ACHN (cell line): Measurements from ENCODE around the gene IRF6.
A peak's percentile ranks its signal among the peaks of the same experiment; 100 is the strongest.

Experiments
- DNase-seq: peaks from one replicate; pipeline ENCODE4 v3.0.0-alpha.2; 2015
- in situ Hi-C: cut with HindIII; loops from 2 replicates; pipeline ENCODE4 v1.10.0; 2017; ENCODE audit warnings: low sequenced_read_pairs, low pct_ligation_motif_present, low pct_unique_long_range_greater_than_20kb

IRF6 gene

GRCh38 chr1:209805875-209806760, at the start of gene IRF6:
Gene IRF6 (minus strand): TSS chr1:209806142. CDS start chr1:209801413, 4,729 bp downstream.
- peak; percentile 85 for DNase-seq
- in situ Hi-C loops, result no loop called here

GRCh38 chr1:209855623-209856022, 49.7 kb upstream of the IRF6 start:
- in situ Hi-C loops, result loop anchor here (25.0 kb wide), 1 partner anchor 132 kb away; no protein-coding TSS in a partner anchor

GRCh38 chr1:209855006-209855405, 49.1 kb upstream of the IRF6 start:
- in situ Hi-C loops, result loop anchor here (25.0 kb wide), 1 partner anchor 132 kb away; no protein-coding TSS in a partner anchor
- DNase-seq, result no peak

More at GRCh38 chr1:209855623-209856022, 49.7 kb upstream of the IRF6 start:
- no peak for DNase-seq

GRCh38 chr1:209854196-209854595, 48.3 kb upstream of the IRF6 start:
- in situ Hi-C loops, result loop anchor here (25.0 kb wide), 1 partner anchor 133 kb away; no protein-coding TSS in a partner anchor
- DNase-seq, result no peak

GRCh38 chr1:209853676-209854075, 47.7 kb upstream of the IRF6 start:
- in situ Hi-C loops, result loop anchor here (25.0 kb wide), 1 partner anchor 134 kb away; no protein-coding TSS in a partner anchor
- no peak for DNase-seq

- in situ Hi-C loops, result loop anchor here (25.0 kb wide), 1 partner anchor 137 kb away; no protein-coding TSS in a partner anchor
- peak; percentile 83 for DNase-seq
Observed at GRCh38 chr1:209850342-209850979, 44.5 kb upstream of the IRF6 start.

- DNase-seq, result no peak
- in situ Hi-C loops, result no loop called here
Observed at GRCh38 chr1:209849388-209849787, 43.4 kb upstream of the IRF6 start.

- in situ Hi-C loops, result no loop called here
- DNase-seq, result no peak
Observed at GRCh38 chr1:209845408-209845725, 39.4 kb upstream of the IRF6 start.

GRCh38 chr1:209844695-209845407, 38.9 kb upstream of the IRF6 start:
- in situ Hi-C loops, result no loop called here
- DNase-seq, result no peak

- in situ Hi-C loops, result no loop called here
- DNase-seq, result no peak
Observed at GRCh38 chr1:209840611-209841010, 34.7 kb upstream of the IRF6 start.

- DNase-seq, result peak; percentile 92
- in situ Hi-C loops, result no loop called here
Observed at GRCh38 chr1:209839875-209840546, 34.1 kb upstream of the IRF6 start.

GRCh38 chr1:209838537-209838936, 32.6 kb upstream of the IRF6 start:
- in situ Hi-C loops, result no loop called here
- no peak for DNase-seq

GRCh38 chr1:209837671-209838070, 31.7 kb upstream of the IRF6 start:
- in situ Hi-C loops, result no loop called here
- no peak for DNase-seq

- peak; percentile 40 for DNase-seq
- in situ Hi-C loops, result no loop called here
Observed at GRCh38 chr1:209835782-209836298, 29.9 kb upstream of the IRF6 start.

- in situ Hi-C loops, result no loop called here
- DNase-seq, result no peak
Observed at GRCh38 chr1:209831615-209832014, 25.7 kb upstream of the IRF6 start.

GRCh38 chr1:209830722-209831121, 24.8 kb upstream of the IRF6 start:
- in situ Hi-C loops, result no loop called here
- DNase-seq, result no peak

- in situ Hi-C loops, result no loop called here
- DNase-seq, result peak; percentile 29
Observed at GRCh38 chr1:209829716-209830115, 23.8 kb upstream of the IRF6 start.
